Suppressor macrophage treated with lipopolysaccharide for 1 hour (primary cell): ENCODE data around the gene GABRG2.
A peak's percentile ranks its signal among the peaks of the same experiment; 100 is the strongest.
"Not testable (repeated sequence)": the region's sequence is repeated elsewhere in the genome, so short reads cannot be mapped to it uniquely, and the experiment has no call there.

ENCODE experiments used
- DNase-seq, 3 donors: peaks; one replicate each; pipeline ENCODE4 v3.0.0-alpha.2; 2020 to 2022

GABRG2 gene

GRCh38 chr5:162067655-162068411 is at the start of gene GABRG2:
TSS of gene GABRG2 (plus strand) at chr5:162067773. CDS start at chr5:162068000, 227 bp downstream.
- DNase-seq: no peak

GRCh38 chr5:162025312-162025711 is 42.3 kb upstream of the GABRG2 start:
- no peak for DNase-seq

- DNase-seq: no peak
Measured at GRCh38 chr5:162026803-162027202, 40.8 kb upstream of the GABRG2 start.

DNA sequence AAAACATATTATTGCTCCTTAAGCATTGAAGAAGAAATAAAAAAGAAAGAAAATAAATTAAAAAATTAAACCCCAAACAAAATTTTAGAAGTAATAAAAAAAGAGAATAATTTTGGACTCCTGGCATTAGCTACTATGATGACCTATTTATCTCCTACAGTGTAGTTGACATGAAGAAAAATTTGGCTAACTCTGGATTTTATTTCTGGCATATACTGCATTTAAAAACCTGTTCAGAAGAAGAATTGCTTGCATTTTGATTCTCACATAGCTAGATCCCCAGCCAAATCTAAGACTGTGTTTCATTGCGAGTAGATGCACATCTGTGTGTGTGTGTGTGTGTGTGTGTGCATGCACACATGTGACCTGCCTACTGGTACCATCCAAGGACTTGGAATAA is 30.1 kb upstream of the GABRG2 start:
- no peak for DNase-seq

- no peak for DNase-seq
Measured at GRCh38 chr5:162047279-162047678, 20.3 kb upstream of the GABRG2 start.

GRCh38 chr5:162052676-162053075 is 14.9 kb upstream of the GABRG2 start:
- DNase-seq: no peak

GRCh38 chr5:162055095-162055494 is 12.5 kb upstream of the GABRG2 start:
- DNase-seq: not testable (repeated sequence)

GRCh38 chr5:162067162-162067561 is 411 bp upstream of the GABRG2 start:
- no peak for DNase-seq

DNA sequence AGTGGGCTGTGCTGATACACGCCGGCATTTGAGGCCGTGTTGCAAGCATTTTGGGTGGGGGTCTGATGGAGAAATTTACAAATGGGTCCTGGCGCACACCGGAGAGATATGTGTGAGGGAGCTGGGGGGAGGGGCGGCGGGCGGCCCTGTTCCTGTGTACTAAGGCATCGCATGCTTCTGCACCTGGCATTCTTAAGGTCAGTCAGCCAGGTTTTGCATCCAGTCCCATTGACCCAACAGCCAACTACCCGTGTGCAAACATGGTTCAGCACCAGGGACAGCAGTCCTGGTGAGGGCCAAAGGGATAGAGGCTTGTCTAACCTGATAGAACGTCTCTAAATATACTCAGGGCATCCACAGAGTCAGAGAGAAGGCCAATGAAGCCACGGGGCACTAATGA is 839 bp downstream of the GABRG2 start:
- peak in 2 of 3 donors; percentile 14 to 31 for DNase-seq

- no peak for DNase-seq
Measured at GRCh38 chr5:162068936-162069335, 1.4 kb downstream of the GABRG2 start.

GRCh38 chr5:162078805-162079204 is 11.2 kb downstream of the GABRG2 start:
- no peak for DNase-seq

- DNase-seq: no peak
Measured at GRCh38 chr5:162091336-162091735, 23.8 kb downstream of the GABRG2 start.

DNA sequence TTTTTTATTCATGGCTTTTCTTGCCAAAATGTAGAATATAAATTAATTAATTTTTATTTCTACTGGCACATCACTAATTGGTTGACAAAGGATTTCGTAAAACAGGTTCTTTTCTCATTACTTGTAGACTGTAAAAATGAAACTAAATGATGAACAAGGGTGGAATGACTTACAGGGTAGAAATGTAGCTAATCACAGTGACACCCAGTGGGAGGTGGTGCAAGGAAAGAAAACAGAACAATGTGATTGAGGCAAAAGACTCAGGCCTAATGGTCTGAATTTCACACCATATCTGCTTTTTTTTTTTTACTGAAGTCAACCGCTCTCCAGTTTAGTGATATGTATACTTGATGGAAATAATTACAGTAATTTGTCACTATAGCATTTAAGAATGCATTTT is 28.9 kb downstream of the GABRG2 start:
- no peak for DNase-seq

GRCh38 chr5:162107591-162107990 is 40.0 kb downstream of the GABRG2 start:
- DNase-seq: peak; percentile 18 to 53 (median 28)

- DNase-seq: no peak
Measured at GRCh38 chr5:162119801-162120200, 52.2 kb downstream of the GABRG2 start.

GRCh38 chr5:162128117-162128516 is 60.5 kb downstream of the GABRG2 start:
- DNase-seq: no peak

DNA sequence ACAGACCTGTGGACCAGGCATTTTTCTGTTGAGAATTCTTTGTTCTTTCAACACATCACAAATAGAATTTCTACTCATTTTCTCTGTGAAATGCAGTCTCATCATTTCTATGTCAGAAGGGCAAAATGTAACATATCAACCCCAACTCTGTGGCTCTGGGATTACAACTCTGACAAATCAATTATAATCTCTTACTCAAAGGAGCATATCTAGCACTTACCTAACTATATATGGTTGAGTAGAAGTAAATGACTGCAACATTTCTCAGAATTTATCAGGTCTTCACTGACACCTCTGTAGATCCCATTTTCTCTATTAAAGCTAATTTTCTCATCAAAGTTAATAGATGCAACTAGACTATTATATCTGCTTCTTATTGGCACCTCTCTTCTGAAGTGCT is 64.8 kb downstream of the GABRG2 start:
- DNase-seq: peak in 1 of 3 donors; percentile 17

DNA sequence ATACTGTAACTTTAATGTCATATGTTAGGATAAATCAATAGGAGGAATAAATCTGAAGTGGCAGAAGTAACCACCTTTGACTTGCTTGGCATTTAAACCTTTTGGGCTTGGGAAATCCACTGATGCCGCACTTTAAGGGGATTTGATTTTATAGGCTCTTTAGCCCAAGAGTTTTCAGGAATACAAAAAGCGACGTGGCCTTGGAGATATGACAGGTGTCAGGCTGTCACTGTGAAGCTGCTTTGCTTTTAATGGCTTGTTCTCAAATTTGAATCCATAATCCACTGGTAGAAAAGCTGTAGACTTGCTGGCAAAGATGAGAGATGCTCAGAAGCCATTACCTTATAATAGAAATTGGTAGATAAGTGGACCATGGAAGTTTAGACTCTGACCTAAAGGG is 71.6 kb downstream of the GABRG2 start:
- peak in 1 of 3 donors; percentile 6 for DNase-seq

DNA sequence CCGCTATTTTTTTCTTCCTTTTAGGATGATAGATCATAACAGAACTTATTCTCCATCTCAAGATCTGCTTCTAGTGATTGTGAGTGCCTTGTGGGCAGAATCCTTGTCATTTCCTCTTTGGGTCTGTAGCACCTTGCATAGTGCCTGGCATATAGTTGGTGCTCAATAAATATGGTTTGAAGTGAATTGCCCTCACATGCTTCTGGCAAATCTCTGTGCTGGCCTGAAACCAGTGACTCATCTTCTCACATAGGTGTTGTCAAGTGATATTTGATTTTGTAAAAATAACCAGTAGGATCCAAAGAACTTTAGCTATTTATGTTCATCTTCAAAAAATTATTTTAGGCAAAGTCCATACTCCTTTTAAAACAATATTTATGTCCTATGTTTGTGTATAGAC is 86.7 kb downstream of the GABRG2 start:
- peak in 1 of 3 donors; percentile 5 for DNase-seq

DNA sequence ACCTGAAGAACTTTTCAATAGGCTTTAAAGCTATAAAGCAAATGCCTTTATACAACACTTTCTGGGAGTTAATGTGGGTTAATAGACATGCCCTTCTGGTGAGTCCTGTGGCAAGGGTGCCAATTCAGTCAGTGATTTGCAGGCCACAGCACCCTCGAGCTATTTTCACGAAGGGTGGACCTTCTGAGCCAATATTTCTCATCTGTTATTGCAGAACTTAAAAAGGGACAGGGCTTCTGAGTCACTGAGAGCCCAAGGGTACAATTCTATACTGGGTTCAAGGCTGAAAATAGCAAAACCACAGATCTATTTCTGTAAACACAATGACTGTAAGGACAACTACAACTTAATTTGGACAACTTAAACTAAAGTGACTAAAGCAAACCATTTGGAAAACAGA is 92.8 kb downstream of the GABRG2 start:
- DNase-seq: no peak

DNA sequence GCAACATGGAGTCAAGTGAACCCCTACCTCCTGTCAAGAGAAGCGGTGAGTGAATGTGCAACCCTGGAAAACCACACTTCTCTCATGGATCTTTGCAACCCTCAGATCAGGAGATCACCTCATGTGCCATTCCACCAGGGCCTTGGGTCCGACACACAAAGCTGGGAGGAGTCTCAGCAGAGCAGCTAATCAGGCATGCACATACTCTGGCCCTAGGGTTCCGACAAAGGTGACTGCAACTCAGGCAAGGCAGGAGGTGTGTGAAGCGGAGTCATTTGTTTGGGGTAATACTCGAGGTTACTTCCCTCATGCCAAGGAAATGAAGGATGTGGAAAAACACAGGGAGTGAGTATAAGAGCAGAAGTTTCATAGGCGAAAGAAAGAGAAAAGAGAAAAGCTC is 96.1 kb downstream of the GABRG2 start:
- DNase-seq: no peak

DNA sequence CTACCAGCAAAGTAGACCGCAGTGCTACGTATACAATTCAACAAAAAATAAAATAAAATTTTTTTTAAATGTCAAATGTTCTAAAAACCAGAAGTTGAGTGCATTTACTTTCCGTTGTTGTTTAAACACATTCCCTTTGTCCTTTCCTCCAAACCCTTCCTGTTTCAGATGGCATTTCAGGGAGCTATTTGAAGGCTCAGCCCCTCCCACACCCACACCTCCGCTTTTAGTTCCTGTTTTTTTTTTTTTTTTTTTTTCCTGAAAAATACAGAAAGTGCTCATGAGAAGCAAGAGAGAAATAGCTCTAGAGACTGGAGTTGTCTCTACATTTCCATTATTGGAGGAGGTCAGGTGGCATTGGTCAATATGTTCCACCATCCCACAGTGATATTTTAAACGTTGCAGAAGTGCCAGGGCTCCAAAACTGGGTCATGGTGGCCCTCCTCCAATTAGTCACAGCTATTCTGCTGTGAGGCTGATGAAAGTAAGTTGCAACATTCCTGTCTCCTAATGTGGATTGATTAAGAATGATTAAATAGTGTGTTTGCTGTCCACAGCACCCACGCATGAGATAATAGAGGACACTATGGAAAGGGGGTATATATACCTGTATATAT is 106.9 kb downstream of the GABRG2 start:
- DNase-seq: peak; percentile 42 to 63 (median 60)

- no peak for DNase-seq
Measured at GRCh38 chr5:162187371-162187770, 119.8 kb downstream of the GABRG2 start.

DNA sequence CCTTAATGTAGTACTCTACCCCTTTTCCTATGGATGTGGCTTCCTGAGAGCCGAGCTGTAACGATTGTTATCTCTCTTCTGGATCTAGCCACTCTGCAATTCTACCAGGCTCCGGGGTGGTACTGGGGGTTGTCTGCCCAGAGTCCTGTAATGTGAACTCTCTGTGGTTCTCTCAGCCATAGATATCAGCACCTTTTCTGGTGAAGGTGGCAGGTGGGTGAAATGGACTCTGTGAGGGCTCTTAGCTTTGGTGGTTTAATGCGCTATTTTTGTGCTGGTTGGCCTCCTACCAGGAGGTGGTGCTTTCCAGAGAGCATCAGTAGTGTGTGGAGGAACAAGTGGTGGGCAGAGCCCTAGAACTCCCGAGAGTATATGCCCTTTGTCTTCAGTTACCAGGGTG is 122.1 kb downstream of the GABRG2 start:
- DNase-seq: no peak

DNA sequence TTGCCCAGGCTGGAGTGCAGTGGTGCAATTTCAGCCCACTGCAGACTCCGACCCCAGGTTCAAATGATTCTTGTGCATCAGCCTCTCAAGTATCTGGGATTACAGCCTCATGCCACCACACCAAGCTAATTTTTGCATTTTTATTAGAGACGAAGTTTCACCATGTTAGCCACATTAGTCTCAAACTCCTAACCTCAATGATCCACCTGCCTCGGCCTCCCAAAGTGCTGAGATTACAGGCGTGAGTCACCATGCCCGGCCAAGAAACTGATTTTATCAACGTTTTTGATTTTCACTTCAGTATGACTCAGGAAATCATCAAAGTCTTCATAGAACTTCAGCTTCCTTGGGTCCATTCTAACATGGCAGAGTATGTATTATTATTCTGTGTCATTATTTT is 125.4 kb downstream of the GABRG2 start:
- DNase-seq: no peak
